ENCODE data around the gene PTPRN2. TPM values are rescaled to one million over a fixed set of nuclear protein-coding genes. Genes with fewer than 3 reads are reported as not detected.

PTPRN2 gene
- total and polyA plus RNA-seq, 2 of the 8 experiments (the other 6 are each of a cell fraction or from before 2014, with no cell fraction given) = 2.6 to 4.5 TPM

DNA sequence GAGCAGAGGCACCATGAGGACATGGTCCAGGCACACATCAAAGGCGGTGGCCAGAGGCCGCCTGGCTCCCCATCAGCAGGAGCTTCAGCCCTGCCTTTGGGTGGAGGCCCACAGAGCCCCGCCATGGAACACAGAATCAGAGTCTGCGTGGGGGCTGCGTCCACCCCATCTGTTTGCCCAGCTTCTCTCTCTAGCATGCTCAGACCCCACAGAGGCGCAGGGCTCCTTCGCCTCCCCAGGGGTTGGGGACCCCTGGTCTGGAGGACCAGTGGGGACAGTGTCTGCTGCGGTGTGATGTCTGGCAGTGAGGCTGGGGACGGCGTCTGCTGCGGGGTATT, 321.9 kb downstream of the PTPRN2 start:
- no peak overlapping the region for H2BK5ac ChIP-seq (ENCODE audit: low read depth, low read length)
- 92% methylated on average over 7 of the region's 11 CpGs; no CpG with 5 or more reads in 1 of the 2 experiments for WGBS, 2 experiments (ENCODE audit: extremely low coverage in 1 of 2, insufficient coverage in 1 of 2, insufficient read length in 1 of 2, insufficient replicate concordance in 2 of 2, low coverage in 1 of 2, low lambda C conversion rate in 2 of 2, missing lambda C conversion rate in 1 of 2)
- no peak overlapping the region for H3K18ac ChIP-seq (ENCODE audit: extremely low read depth, low read length)
- H3K27ac ChIP-seq (ENCODE audit: low read depth, low read length) = no peak overlapping the region
- peaks cover 0 to 8% (median 0%) of the 10 kb centered on the region in 4 experiments; a peak in 1 of 8 replicates for H3K36me3 ChIP-seq (ENCODE audit: control insufficient read depth in 2 of 4, insufficient read depth in 4 of 4, low read length in 3 of 4)
- no peaks in the 10 kb centered on the region for H3K4me1 ChIP-seq (replicated peaks in 1 of 4; ENCODE audit: control insufficient read depth in 3 of 4, insufficient read depth in 4 of 4, low read length in 3 of 4)
- ChIA-PET CTCF (ENCODE audit: partially characterized antibody) (no interaction called here), POLR2A (ENCODE audit: partially characterized antibody) (no interaction called here)
- H2AK5ac ChIP-seq (ENCODE audit: low read depth, low read length) = no peak overlapping the region
- no peak overlapping the region for H2AFZ ChIP-seq (ENCODE audit: low read length)
- H2BK12ac ChIP-seq (ENCODE audit: low read depth, low read length) = no peak overlapping the region
- peaks cover 22 to 77% of the 10 kb centered on the region in 2 experiments for H3K9me3 ChIP-seq (ENCODE audit: insufficient read depth in 2 of 2, low read depth in 1 of 2, low read length in 1 of 2)
- no peak overlapping the region for H3K23ac ChIP-seq (ENCODE audit: insufficient read length)
- H3K14ac ChIP-seq (ENCODE audit: insufficient read length) = no peak overlapping the region
- H3K4ac ChIP-seq (replicated peaks; ENCODE audit: insufficient read length, low read depth, low read length) = no peak overlapping the region
- peak overlapping the region; percentile 51; the same call in 1 of the 2 replicates for H4K8ac ChIP-seq (ENCODE audit: extremely low read depth, insufficient read depth, low read length)
- peaks cover 12% of the 10 kb centered on the region for H3K23me2 ChIP-seq (ENCODE audit: low read depth, low read length)
- H2BK20ac ChIP-seq (ENCODE audit: low read length) = no peak overlapping the region
- no peak for DNase-seq (ENCODE audit: low read depth in 1 of 2, low spot score in 2 of 2)
- H4K20me1 ChIP-seq (replicated peaks in 1 of 2; ENCODE audit: control insufficient read depth in 1 of 2, insufficient read depth in 2 of 2, low read length in 2 of 2) = peaks cover 0 to 12% of the 10 kb centered on the region in 2 experiments
- no peak overlapping the region for H3K9ac ChIP-seq (replicated peaks in 1 of 4; ENCODE audit: extremely low read depth in 1 of 4, low read depth in 3 of 4, low read length in 3 of 4)
- no peak overlapping the region for H2BK120ac ChIP-seq (replicated peaks; ENCODE audit: low read depth, low read length)
- H3K4me3 ChIP-seq (ENCODE audit: extremely low read depth in 1 of 4, insufficient read depth in 2 of 4, low read depth in 3 of 4, low read length in 4 of 4) = no peak overlapping the region
- H3K27me3 ChIP-seq (replicated peaks in 1 of 4; ENCODE audit: control insufficient read depth in 3 of 4, extremely low read depth in 1 of 4, insufficient read depth in 3 of 4, low read length in 3 of 4) = no peaks in the 10 kb centered on the region
- H3K79me2 ChIP-seq (ENCODE audit: control insufficient read depth in 1 of 2, insufficient read depth in 2 of 2, low read length in 2 of 2) = peaks cover 0 to 9% of the 10 kb centered on the region in 2 experiments; a peak in 2 of 4 replicates
- H4K5ac ChIP-seq (ENCODE audit: insufficient read length, low read depth, low read length) = no peak overlapping the region
- no peak for FAIRE-seq
- no peak overlapping the region for H4K91ac ChIP-seq (replicated peaks; ENCODE audit: insufficient read length, low read length)
- peaks cover 3% of the 10 kb centered on the region for H3K79me1 ChIP-seq (ENCODE audit: low read depth, low read length)
- H2BK15ac ChIP-seq (ENCODE audit: low read length) = no peak overlapping the region
- no peak overlapping the region for H3K4me2 ChIP-seq (ENCODE audit: insufficient read depth in 1 of 2, low read depth in 2 of 2, low read length in 2 of 2)
- H3K56ac ChIP-seq (replicated peaks; ENCODE audit: insufficient read length, low read depth, low read length) = no peak overlapping the region
- TF ChIP-seq RNF2 (IDR thresholded peaks at IDR 0.05; ENCODE audit: borderline replicate concordance, low read depth, low read length, missing control alignments, poor library complexity, severe bottlenecking) = no peak
- TF ChIP-seq CHD2 (IDR thresholded peaks at IDR 0.05; ENCODE audit: low read length) = no peak
- TF ChIP-seq ATF2 (IDR thresholded peaks at IDR 0.05; ENCODE audit: low read length) = no peak
- TF ChIP-seq JUND (IDR thresholded peaks at IDR 0.05; ENCODE audit: low read length) = no peak
- no peak for TF ChIP-seq CHD1 (IDR thresholded peaks at IDR 0.05; ENCODE audit: low read depth, low read length)
- TF ChIP-seq, protein P1, sequence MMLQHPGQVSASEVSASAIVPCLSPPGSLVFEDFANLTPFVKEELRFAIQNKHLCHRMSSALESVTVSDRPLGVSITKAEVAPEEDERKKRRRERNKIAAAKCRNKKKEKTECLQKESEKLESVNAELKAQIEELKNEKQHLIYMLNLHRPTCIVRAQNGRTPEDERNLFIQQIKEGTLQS (IDR thresholded peaks at IDR 0.05; ENCODE audit: insufficient read depth, low read depth, low read length) = no peak
- no peak for TF ChIP-seq GTF2F1 (IDR thresholded peaks at IDR 0.05; ENCODE audit: borderline replicate concordance, low read depth, low read length)
- no peak for TF ChIP-seq MAFK (IDR thresholded peaks at IDR 0.05; ENCODE audit: low read depth, low read length)
- TF ChIP-seq BRCA1 (IDR thresholded peaks at IDR 0.05; ENCODE audit: low read depth, low read length) = no peak
- TF ChIP-seq TEAD4 (IDR thresholded peaks at IDR 0.05; ENCODE audit: low read depth, low read length) = no peak
- TF ChIP-seq TAF7 (optimal IDR thresholded peaks at IDR 0.05; ENCODE audit: borderline replicate concordance, low read depth, low read length) = no peak
- no peak for TF ChIP-seq ASH2L (IDR thresholded peaks at IDR 0.05; ENCODE audit: low read length)
- TF ChIP-seq RFX5 (IDR thresholded peaks at IDR 0.05; ENCODE audit: borderline replicate concordance, low read depth, low read length) = no peak

All from H1 (cell line).